Endothelial cell of umbilical vein (primary cell): ENCODE results near the gene SMC1B.

Experiments
- CTCF ChIP-seq, 2 donors: IDR thresholded peaks; 1 replicate in 1 of 2; 2 replicates in 1 of 2; pipeline ENCODE4 v1.5.1; 2011; ENCODE audit warnings: low read length in 2 of 2, mild to moderate bottlenecking in 2 of 2, moderate library complexity in 2 of 2, control low read depth in 1 of 2, inconsistent platforms in 1 of 2, low read depth in 1 of 2; ENCODE audit not compliant: insufficient read depth in 1 of 2; ENCODE audit errors: extremely low read depth in 1 of 2
- POLR2A ChIP-seq: IDR thresholded peaks from 2 replicates; pipeline ENCODE4 v1.6.1; 2012; ENCODE audit warnings: low read depth, mild to moderate bottlenecking, control low read depth, low read length

- TF ChIP-seq CTCF (IDR thresholded peaks at IDR 0.05; ENCODE audit: extremely low read depth in 1 of 2, insufficient read depth in 1 of 2, low read depth in 1 of 2, low read length in 2 of 2) (no peak), POLR2A (no peak)
Observed at GRCh38 chr22:45376009-45376408, 37.4 kb downstream of the SMC1B start.
